ENCODE results near the gene CTBP2. TPM values are rescaled to one million over a fixed set of nuclear protein-coding genes. Genes with fewer than 3 reads are reported as not detected.

The CTBP2 gene
- total and polyA plus RNA-seq, 4 donors: 3.4 to 59.2 (median 5.5) TPM

- Histone ChIP-seq H3K9me3 (ENCODE audit: control insufficient read depth in 4 of 4, low read length in 3 of 4) (peaks cover 0 to 2% (median 0%) of the 10 kb centered on the region in 4 donors), H3K4me1 (ENCODE audit: control insufficient read depth in 4 of 4, insufficient read depth in 4 of 4, low read length in 3 of 4) (peaks cover 4 to 30% (median 20%) of the 10 kb centered on the region in 4 donors), H3K27me3 (ENCODE audit: control insufficient read depth in 4 of 4, insufficient read depth in 4 of 4, low read length in 3 of 4) (no peaks in the 10 kb centered on the region), H3K4me3 (ENCODE audit: low read depth in 1 of 3, low read length in 3 of 3) (no peak overlapping the region), H3K9ac (ENCODE audit: low read depth in 1 of 2, low read length in 2 of 2) (no peak overlapping the region), H3K27ac (ENCODE audit: low read depth in 1 of 2, low read length in 2 of 2) (no peak overlapping the region), H3K36me3 (ENCODE audit: control insufficient read depth in 4 of 4, insufficient read depth in 3 of 4, low read depth in 1 of 4, low read length in 3 of 4) (no peaks in the 10 kb centered on the region)
- no peak for DNase-seq (ENCODE audit: low spot score)
- 74% methylated on average over 21 of the region's 21 CpGs for WGBS
- TF ChIP-seq YY1 (IDR thresholded peaks at IDR 0.05) (no peak), SP1 (IDR thresholded peaks at IDR 0.05) (no peak), FOXA2 (IDR thresholded peaks at IDR 0.05) (no peak), CTCF (IDR thresholded peaks at IDR 0.05; ENCODE audit: low read depth, low read length, missing input control) (no peak), RAD21 (IDR thresholded peaks at IDR 0.05) (no peak), MAX (IDR thresholded peaks at IDR 0.05) (no peak)
These were observed 137.1 kb downstream of the CTBP2 start for GRCh38 chr10:125023255-125023654.

- Histone ChIP-seq H3K27ac (ENCODE audit: low read depth in 1 of 2, low read length in 2 of 2) (no peak overlapping the region), H3K36me3 (ENCODE audit: control insufficient read depth in 4 of 4, insufficient read depth in 3 of 4, low read depth in 1 of 4, low read length in 3 of 4) (no peaks in the 10 kb centered on the region), H3K9me3 (ENCODE audit: control insufficient read depth in 4 of 4, low read length in 3 of 4) (peaks cover 0 to 2% (median 0%) of the 10 kb centered on the region in 4 donors), H3K27me3 (ENCODE audit: control insufficient read depth in 4 of 4, insufficient read depth in 4 of 4, low read length in 3 of 4) (no peaks in the 10 kb centered on the region), H3K9ac (ENCODE audit: low read depth in 1 of 2, low read length in 2 of 2) (no peak overlapping the region), H3K4me1 (ENCODE audit: control insufficient read depth in 4 of 4, insufficient read depth in 4 of 4, low read length in 3 of 4) (peaks cover 4 to 30% (median 20%) of the 10 kb centered on the region in 4 donors), H3K4me3 (ENCODE audit: low read depth in 1 of 3, low read length in 3 of 3) (no peak overlapping the region)
- WGBS: 95% methylated on average over 8 of the region's 8 CpGs
- DNase-seq (ENCODE audit: low spot score): no peak
- TF ChIP-seq ATF3 (IDR thresholded peaks at IDR 0.05) (no peak), FOXA1 (IDR thresholded peaks at IDR 0.05) (no peak), RXRA (IDR thresholded peaks at IDR 0.05) (no peak), HNF4G (IDR thresholded peaks at IDR 0.05) (no peak), MAX (IDR thresholded peaks at IDR 0.05) (no peak), TAF1 (conservative IDR thresholded peaks at IDR 0.05) (no peak), YY1 (IDR thresholded peaks at IDR 0.05) (no peak), GABPA (IDR thresholded peaks at IDR 0.05 in 1 of 2, conservative IDR thresholded peaks at IDR 0.05 in 1 of 2) (no peak)
These were observed 137.7 kb downstream of the CTBP2 start for GRCh38 chr10:125022671-125023070.

GRCh38 chr10:125021686-125022344 is 138.5 kb downstream of the CTBP2 start:
- Histone ChIP-seq H3K4me3 (ENCODE audit: low read depth in 1 of 3, low read length in 3 of 3) (no peak overlapping the region), H3K9ac (ENCODE audit: low read depth in 1 of 2, low read length in 2 of 2) (no peak overlapping the region), H3K27ac (ENCODE audit: low read depth in 1 of 2, low read length in 2 of 2) (no peak overlapping the region), H3K4me1 (ENCODE audit: control insufficient read depth in 4 of 4, insufficient read depth in 4 of 4, low read length in 3 of 4) (peaks cover 4 to 30% (median 20%) of the 10 kb centered on the region in 4 donors), H3K36me3 (ENCODE audit: control insufficient read depth in 4 of 4, insufficient read depth in 3 of 4, low read depth in 1 of 4, low read length in 3 of 4) (no peaks in the 10 kb centered on the region), H3K27me3 (ENCODE audit: control insufficient read depth in 4 of 4, insufficient read depth in 4 of 4, low read length in 3 of 4) (no peaks in the 10 kb centered on the region), H3K9me3 (ENCODE audit: control insufficient read depth in 4 of 4, low read length in 3 of 4) (peaks cover 0 to 2% (median 0%) of the 10 kb centered on the region in 4 donors)
- DNase-seq (ENCODE audit: low spot score): no peak
- no peak for TF ChIP-seq YY1 (IDR thresholded peaks at IDR 0.05)
- no peak for TF ChIP-seq NR2F2 (IDR thresholded peaks at IDR 0.05)
- WGBS: 91% methylated on average over 17 of the region's 17 CpGs
